Measurements from ENCODE around the gene MTHFD1L. TPM values are rescaled to one million over a fixed set of nuclear protein-coding genes. Genes with fewer than 3 reads are reported as not detected.
"Not testable (repeated sequence)": the region's sequence is repeated elsewhere in the genome, so short reads cannot be mapped to it uniquely, and the experiment has no call there.

Gene MTHFD1L
- total RNA-seq, 4 donors from 2014 or later = 4.1 to 19.9 (median 16.6) TPM

DNA sequence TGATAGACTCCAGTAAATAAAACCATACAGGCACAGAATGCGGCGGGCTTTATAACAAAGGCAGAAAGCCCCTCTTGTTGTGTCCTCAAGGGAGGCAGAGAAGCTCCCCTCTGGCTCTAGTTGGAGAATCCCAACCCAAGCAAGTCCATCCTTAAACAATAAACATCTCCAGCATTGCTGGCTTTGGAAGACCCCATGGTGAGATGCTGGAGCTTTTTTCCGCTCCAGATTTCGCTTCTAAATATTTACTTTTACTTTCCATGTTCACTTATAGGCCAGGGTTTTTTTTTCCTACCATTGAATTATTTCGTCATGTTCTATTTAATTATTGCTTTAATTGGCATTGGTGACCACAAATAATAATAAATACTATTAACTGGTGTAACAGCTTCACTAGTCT lies 176.2 kb downstream of the MTHFD1L start:
- Histone ChIP-seq H3K4me1 (no peaks in the 10 kb centered on the region), H3K27me3 (no peaks in the 10 kb centered on the region), H3K27ac (peak overlapping the region; percentile 60 to 77), H3K36me3 (no peaks in the 10 kb centered on the region), H3K4me3 (no peak overlapping the region), H3K9me3 (no peaks in the 10 kb centered on the region)
- no peak for DNase-seq
- TF ChIP-seq POLR2A (IDR thresholded peaks at IDR 0.05) = no peak
- TF ChIP-seq, protein P1, sequence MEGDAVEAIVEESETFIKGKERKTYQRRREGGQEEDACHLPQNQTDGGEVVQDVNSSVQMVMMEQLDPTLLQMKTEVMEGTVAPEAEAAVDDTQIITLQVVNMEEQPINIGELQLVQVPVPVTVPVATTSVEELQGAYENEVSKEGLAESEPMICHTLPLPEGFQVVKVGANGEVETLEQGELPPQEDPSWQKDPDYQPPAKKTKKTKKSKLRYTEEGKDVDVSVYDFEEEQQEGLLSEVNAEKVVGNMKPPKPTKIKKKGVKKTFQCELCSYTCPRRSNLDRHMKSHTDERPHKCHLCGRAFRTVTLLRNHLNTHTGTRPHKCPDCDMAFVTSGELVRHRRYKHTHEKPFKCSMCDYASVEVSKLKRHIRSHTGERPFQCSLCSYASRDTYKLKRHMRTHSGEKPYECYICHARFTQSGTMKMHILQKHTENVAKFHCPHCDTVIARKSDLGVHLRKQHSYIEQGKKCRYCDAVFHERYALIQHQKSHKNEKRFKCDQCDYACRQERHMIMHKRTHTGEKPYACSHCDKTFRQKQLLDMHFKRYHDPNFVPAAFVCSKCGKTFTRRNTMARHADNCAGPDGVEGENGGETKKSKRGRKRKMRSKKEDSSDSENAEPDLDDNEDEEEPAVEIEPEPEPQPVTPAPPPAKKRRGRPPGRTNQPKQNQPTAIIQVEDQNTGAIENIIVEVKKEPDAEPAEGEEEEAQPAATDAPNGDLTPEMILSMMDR (IDR thresholded peaks at IDR 0.05) = no peak
- intact Hi-C loops (cut with DNase I; ENCODE audit: low total_unique reads) = no loop called here

DNA sequence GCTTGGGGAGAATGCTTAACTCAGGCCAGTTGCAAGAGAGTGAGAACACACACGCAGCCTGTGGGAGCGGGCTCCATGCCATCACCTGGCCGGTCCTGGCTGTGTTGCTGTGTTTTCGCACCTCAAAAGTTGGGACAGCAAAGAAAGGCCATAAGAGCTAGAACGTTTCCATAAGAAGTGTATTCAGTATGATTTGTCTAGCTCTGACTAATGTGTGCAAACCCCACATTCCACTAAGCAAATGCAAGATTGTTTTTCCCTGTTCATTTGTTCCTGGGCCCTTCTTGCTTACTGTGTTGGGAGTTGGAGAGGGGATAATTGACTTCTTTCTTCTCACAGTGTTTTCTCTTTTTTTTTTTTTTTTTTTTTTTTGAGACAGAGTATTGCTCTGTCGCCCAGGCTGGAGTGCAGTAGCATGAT lies 177.4 kb downstream of the MTHFD1L start:
- H3K4me3 ChIP-seq, H3K9me3 ChIP-seq: not testable (repeated sequence)

DNA sequence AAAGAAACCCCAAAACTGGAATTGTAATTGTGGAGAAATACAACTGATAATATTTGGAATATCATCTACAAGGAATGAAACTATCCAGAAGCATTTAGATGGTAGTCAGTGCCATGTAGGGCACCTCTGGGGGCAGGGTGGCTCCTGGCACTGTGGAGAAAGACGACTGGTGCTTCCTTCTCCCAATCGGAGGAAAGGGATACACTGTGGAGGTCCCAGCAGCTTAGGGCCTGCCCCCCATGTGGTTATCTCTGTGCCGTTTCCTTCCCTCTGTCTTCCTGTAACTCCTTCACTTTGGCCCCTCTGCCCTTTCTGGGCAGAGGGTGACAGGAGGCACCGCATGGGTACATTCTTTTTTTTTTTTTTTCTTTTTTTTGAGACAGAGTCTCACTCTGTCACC lies 178.4 kb downstream of the MTHFD1L start:
- peak overlapping the region; percentile 81 to 89 for H3K27ac ChIP-seq
- intact Hi-C loops (cut with DNase I; ENCODE audit: low total_unique reads) = no loop called here
- H3K9me3 ChIP-seq = no peaks in the 10 kb centered on the region
- H3K27me3 ChIP-seq = no peaks in the 10 kb centered on the region
- no peak for DNase-seq
- H3K4me3 ChIP-seq = no peak overlapping the region
- no peak for TF ChIP-seq POLR2A (IDR thresholded peaks at IDR 0.05)
- H3K4me1 ChIP-seq = no peaks in the 10 kb centered on the region
- H3K36me3 ChIP-seq = no peaks in the 10 kb centered on the region

More for the DNA sequence above, 177.4 kb downstream of the MTHFD1L start:
- peak overlapping the region in 1 of 2 donors; percentile 77 for H3K27ac ChIP-seq
- H3K36me3 ChIP-seq; H3K27me3 ChIP-seq; DNase-seq; intact Hi-C loops (cut with DNase I; ENCODE audit: low total_unique reads); H3K4me1 ChIP-seq: not testable (repeated sequence)

DNA sequence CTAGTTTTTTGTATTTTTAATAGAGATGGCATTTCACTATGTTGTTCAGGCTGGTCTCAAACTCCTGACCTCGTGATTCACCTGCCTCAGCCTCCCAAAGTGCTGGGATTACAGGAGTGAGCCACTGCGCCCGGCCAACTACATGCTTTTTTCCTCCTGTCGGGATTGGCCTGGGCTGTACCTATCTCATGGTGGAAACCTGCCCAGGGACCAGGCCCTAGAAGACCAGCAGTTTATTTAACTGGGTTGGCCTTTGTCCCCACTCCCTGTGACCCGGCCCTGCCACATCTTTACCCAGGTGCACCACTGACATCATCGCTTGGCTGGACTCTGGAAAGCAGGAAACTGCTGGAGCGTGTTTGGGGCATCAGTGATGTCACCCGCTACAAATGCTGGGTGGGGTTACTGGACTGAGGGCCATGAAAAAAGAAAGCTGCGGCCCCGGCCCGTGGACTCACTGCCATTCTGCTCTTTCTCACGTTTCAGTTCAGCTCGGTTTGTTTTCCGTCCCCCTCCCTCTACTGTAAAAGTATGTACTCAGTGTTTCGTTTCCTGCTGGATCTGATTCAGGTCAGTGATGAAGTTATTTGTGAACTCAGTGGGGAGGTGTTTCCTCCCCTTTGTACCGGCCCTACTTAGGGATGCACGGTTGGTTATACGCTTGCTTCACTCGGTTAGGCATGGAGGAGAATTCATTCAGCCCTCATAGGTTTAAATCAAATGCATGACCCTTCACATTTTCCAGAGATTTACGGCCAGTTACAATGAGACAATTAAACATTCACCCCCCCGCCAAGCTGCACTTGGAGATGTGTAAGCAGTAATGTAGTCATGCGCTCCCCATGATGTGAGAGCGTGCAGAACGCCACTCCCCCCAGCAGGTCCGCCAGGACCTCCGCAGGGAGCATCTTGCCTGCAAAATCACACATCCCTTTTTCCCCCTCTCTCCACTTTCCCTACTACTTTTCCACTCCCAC lies 179.3 kb downstream of the MTHFD1L start:
- Histone ChIP-seq H3K27ac (peak overlapping the region; percentile 81 to 89), H3K4me1 (no peaks in the 10 kb centered on the region), H3K4me3 (peak overlapping the region in 1 of 2 donors; percentile 14), H3K36me3 (no peaks in the 10 kb centered on the region), H3K9me3 (no peaks in the 10 kb centered on the region), H3K27me3 (no peaks in the 10 kb centered on the region)
- DNase-seq = peak; percentile 73 to 87
- TF ChIP-seq, protein P1 (IDR thresholded peaks at IDR 0.05) = no peak
- TF ChIP-seq POLR2A (IDR thresholded peaks at IDR 0.05) = peak; percentile 2 to 25
- intact Hi-C loops (cut with DNase I; ENCODE audit: low total_unique reads) = no loop called here

DNA sequence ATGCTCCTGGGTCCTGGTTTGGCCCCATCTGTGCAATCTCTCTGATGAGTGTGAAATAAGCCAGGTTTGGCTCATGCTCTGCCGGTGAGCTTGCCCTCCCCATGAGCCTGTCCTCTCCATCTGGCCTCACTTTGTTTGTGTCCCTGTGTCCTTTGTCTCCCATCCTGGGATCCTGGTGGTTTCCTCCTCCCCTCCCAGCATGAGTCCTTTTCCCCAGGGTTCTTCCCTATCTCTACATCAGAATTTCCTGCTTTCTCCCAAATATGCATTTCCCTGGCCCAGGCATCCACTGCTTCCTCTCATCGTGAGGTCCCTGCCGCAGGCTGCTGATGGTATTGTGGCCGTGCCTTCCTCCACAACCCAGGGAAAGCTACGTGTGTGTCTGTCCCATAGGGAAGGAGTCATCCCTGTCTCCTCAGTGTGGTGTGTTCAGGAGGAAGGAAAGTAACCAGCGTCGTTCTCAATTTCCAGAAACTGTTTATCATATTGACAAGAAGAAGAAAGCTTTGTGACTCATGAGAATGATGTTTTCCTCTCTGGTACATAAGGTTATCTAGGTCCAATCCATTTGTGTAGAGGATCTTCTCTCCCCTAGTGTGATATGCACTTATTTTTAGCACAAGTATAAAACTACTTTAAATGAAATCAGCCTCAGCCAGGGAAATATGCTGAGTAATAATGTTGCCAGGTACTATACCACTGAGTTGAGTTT lies 180.2 kb downstream of the MTHFD1L start:
- H3K4me1 ChIP-seq; H3K27me3 ChIP-seq; intact Hi-C loops (cut with DNase I; ENCODE audit: low total_unique reads); H3K9me3 ChIP-seq; DNase-seq; H3K36me3 ChIP-seq; H3K4me3 ChIP-seq: not testable (repeated sequence)
- H3K27ac ChIP-seq = peak overlapping the region; percentile 81 to 89

DNA sequence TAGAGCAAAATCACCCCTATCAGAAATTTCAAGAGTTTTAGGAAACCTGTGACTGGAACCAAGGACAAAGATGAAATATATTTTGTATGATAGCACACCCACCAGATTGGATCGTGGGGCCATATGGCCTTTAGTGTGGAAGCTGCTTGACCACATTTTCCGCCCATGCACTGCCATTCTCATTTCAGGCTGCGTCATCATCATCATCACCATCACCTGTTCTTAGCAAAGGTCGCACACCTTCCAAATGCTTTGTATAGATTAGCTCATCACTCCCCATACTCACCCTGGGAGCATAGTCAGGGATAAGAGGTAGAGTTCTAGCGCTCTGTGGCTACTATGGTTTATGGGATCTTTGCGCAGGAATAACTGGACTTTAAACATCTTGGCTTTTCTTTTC lies 185.7 kb downstream of the MTHFD1L start:
- TF ChIP-seq POLR2A (IDR thresholded peaks at IDR 0.05) = no peak
- TF ChIP-seq, protein P1 (IDR thresholded peaks at IDR 0.05) = no peak
- H3K27ac ChIP-seq = no peak overlapping the region
- DNase-seq = no peak
- H3K4me3 ChIP-seq = no peak overlapping the region
- no peaks in the 10 kb centered on the region for H3K4me1 ChIP-seq
- no peaks in the 10 kb centered on the region for H3K9me3 ChIP-seq
- no peaks in the 10 kb centered on the region for H3K36me3 ChIP-seq
- H3K27me3 ChIP-seq = no peaks in the 10 kb centered on the region
- intact Hi-C loops (cut with DNase I; ENCODE audit: low total_unique reads) = no loop called here
